GM21381 (cell line): ENCODE results near the gene FARS2.

ENCODE experiments used
- ATAC-seq: cut with Tn5 transposase; IDR thresholded peaks from one replicate; pipeline ENCODE4 v1.9.1; 2021; ENCODE audit warnings: mild to moderate bottlenecking, moderate library complexity; ENCODE audit not compliant: unreplicated experiment

The FARS2 gene

DNA sequence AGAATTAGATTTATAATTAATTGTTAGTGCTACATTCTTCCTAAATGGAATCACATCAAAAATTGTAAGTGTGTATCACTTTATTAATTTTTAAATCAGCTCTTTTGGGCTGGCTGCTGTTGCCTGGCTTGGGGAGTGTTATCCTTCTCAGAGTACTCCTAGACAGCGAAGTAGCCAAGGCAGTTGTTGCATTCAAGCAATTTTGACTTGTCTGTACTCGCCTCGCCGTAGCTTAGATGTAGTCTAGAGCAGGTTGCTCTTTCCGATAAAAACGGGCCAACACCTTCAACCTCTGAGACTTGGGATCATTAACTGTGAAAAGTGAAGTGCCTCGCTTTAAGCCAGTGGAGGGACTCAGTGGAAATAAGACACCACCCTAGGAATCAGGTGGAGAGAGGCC is 151.3 kb downstream of the FARS2 start:
- no peak for ATAC-seq

DNA sequence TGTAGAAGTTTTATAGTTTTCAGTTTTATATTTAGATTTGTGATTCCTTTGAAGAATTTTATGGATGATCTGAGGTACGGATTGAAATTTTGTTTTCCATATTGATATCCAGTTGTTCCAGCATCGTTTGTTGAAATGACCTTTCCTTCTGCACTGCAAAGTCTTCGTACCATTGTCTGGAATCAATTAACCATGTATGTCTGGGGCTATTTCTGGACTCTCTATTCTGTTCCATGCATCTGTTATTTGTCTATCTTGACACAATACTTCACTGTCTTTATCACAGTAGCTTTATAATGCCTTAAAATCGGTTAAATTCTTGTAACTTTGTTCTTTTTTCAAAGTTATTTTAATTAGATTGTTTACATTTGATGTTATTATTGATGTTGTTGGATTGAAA is 154.9 kb downstream of the FARS2 start:
- ATAC-seq, result no peak

DNA sequence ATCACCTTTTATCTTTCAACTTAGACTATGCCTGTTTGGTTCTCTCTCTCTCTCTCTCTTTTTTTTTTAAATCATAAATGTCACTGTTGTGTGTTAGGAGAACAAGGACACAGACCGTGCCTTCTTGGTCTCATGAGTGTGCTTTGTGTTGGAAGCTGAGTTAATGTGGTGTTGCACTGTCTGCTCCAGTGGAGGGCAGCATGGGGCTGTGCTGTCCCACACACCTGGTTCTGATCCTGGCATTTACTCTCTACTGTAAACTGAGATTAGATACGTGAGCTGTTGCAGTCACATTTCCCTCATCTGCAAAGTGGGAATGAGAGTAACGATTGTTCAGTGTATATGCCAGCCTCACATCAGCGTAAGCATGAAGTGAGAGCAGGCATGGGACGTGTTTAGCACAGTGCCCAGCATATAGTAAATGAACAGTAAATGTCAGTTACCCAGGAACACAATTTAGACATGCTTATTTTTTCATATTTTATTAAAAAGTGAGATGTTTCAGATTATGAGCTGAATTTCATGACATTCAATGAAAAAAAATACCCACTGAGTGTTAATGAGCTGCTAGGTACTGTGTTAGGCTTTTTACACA is 161.1 kb downstream of the FARS2 start:
- no peak for ATAC-seq

DNA sequence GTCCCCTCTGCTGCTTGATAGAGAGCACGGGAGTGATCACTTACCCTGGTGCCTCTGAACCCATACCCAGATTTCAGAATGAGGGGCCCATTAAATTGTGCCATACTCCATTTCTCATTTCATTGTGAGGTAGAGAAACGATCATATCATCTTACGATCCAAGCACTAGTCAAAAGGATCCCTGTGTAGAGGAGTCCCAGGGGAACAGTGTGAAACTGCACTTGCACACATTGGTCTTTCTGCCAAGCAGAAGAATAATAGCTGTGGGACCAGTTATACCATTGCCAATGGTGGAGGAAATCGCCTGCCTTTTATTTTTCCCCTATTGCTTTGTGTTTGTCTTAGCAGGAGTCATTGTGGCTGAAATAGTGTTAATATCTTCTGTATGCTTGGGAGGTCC is 161.9 kb downstream of the FARS2 start:
- no peak for ATAC-seq

DNA sequence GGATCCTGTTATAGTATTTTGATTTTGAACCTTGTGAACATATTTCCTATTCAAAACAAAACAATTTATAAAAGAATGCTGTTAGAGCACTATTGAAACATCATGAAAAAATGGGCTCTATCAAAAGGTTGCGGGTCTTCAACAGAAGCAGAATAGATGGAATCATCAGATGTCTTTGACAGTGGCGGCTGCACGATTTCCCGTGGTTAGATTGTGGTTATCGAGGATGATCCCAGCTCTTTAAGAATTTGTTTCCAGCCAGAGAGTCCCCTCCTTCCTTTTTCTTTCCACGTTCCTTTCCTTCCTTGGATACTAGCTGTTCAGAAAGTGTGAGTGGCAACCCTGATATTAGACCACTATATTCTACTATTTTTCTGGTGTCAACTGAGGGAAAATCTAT is 163.4 kb downstream of the FARS2 start:
- ATAC-seq, result no peak

DNA sequence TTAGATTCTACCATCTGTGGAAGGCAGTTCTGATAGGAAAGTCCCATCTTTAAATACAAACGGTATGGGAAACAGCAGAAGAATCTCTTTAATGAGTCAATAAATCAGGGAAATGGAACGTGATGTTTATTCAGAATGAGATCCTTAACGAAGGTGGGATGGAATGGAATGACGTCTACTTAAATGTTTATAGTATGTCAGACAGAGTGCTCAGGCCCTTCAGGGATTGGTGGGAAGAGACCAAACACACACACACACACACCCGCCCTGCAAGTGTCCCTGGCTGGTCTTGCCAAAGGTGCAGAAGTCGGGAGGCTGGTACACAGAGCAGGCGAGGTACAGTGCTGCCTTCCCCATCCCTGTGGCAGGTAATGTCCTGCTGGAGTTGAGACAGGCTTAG is 164.0 kb downstream of the FARS2 start:
- ATAC-seq, result no peak

DNA sequence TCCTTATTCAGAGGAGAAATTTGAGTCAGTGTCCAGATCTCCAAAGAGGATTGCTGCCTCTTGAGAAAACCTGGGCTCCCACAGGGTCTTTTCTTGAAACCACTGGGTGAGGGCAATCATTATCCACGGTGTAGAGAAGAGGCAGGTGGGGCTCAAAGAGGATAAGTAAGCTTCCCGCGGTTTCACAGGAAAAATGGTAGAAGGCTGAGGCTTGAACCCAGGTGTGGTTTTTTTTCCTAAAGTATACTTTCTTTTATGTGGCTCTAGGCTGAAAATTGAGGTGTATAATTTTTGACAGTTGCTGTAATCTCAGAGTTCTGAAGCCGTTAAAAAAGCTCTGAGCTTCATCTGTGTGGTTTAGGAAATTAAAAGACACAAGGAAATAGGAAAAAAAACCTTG is 164.5 kb downstream of the FARS2 start:
- no peak for ATAC-seq

DNA sequence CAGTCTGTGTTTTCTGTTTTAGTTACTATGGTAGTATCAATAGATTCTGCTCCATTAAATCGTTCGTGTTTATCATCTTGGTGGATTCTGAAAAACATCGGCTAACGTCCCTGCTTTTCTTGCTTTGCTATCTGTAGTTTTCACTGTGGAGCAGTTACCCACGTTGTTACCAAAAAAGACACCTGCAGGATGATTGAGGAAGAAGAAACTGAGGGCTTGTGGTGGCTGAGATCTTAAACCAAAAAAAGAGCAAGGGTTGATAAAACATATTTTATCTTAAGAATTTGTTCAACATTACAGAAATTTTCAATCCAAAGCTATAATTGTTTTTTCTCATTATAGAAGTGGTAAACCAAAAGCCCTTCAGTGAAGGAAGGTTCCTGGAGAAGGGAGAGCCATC is 166.3 kb downstream of the FARS2 start:
- no peak for ATAC-seq

DNA sequence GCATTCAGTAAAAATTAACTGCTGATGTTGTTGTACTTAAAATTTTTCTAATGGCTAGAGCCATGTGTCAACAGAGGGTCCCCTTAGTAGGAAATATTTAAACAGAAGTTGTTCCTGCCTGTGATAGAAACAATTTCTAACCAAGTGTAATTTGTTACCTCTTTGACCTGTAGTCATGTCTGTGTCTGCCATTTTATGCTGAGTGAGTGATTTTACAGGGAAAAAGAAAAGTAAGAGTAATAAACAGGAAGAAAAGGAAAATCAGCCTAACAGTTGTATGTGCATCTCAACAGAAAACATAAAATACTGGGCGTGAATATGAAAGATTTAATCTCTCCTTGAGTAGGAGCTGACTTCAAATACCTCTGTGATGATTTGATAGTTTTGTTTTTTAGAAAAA is 172.0 kb downstream of the FARS2 start:
- no peak for ATAC-seq

DNA sequence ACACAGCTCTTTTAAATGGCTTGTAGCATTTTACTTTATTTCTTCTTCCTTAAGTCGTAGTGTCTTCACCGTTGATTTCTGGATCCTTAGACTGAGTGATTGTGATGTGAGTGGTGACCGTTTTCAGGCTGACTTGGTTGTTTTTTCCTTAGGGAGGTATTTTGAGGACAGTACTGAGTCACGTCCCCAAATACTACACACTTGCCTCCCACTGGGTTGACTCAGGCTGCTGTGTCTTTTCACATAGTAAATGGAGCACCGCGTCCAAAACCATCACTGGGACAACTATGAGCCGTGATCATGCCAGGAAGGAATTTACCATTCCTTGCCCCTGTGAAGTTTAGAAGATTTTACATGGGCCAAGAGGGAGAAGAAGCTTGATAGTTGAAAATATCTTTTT is 174.1 kb downstream of the FARS2 start:
- ATAC-seq, result no peak

DNA sequence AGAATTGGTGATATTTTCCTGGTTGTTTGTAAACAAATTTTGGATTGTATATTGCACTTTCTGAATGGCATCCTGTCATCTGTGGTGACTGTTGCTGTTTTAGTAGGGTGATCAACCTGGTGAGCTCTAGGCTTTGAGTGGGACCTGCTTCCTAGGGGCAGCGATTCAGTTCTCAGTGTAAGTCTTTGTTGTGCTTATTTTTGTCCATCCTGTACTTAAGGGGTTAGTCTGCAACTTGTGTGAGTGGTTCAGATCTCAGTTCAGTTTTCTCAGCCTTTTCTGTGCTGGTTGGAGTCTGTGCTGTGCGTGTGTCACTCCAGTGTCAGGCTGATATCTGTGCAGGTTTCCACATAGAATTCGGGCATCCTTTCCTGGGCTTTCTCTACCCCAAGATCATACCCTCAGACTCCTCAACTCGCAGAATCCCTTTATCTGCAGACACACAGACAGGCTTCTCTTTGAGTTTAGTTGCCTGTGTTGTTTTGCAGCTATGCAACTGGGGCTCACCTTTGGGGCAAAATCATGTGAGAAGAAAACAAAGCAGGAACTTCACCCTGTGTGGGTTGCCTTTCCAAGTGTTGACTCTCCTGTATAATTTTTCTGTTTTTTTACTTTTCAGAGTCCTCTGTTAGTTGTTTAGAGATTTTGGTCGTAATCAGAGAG is 177.7 kb downstream of the FARS2 start:
- no peak for ATAC-seq

DNA sequence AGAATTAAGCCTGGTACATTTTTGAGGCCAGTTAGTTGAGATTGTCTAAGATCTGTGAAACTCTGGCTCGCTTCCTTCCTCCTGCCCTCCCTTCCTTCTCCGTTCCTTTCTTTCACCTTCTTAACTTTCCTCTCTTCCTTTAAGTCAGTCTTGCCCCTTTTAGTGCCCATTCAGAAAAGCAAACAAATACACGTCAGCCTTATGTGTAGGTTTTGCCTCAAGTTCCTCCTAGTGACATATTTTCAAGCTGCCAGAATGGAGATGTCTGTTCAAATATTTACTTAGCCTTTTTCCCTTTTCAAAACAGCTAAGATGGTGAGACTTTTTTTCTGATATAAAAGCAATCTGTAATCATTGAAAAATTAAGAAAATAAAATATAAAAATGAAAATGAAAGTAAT is 178.4 kb downstream of the FARS2 start:
- ATAC-seq, result no peak

DNA sequence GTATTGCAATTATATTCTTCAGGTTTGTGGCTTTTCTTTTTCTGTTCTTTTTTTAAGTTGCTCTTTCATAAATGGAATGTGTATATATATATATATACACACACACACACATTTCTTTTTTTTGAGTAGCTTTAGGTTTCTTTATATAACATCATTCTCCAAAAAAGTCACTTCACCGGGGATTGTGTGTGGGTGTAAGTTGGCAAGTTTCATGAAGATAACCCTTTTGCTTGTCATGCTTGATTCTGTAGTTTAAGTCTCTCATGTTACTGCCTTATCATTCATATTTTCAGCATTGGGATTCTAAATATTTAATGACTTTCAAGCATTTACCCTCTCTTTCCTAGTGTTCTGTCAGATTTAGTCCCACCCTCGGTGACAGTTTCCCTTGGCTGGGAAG is 181.0 kb downstream of the FARS2 start:
- no peak for ATAC-seq

DNA sequence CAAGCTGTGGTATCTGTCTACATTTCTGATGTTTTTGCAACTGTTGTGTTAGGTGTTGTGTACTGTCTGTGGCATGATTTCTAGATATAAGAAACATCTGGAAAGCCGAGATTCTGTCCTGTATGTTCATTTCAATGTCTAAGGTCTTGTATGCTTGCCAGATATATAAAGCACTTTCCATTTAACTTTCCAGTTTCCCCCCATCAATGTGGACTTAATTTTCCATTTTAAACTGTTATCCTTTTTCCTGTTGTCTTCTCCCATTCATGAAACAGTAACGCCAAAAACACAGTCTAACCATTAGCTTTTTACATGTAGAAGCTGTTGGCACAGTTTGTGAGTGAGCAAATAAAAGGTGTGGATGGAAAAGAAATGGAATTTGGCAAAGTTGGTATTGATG is 181.6 kb downstream of the FARS2 start:
- ATAC-seq, result no peak

DNA sequence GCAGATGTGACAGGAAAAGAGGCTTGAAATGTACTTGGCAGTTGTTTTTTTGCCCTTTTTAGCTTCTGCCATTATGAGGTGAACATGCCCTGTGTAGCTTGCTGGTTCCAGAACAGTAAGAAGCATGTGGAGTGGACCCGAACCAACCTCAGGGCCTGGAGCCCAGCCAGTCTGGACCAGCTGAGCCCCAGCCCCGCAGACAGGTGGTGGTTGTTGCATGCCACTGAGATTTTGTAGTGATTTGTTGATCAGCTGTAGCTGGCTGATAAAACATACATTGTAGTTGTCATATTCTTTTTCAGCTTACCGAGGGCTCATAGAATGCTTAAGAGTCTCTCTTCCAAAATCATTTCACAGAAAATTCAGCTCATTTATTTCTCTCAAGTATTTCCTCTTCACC is 182.2 kb downstream of the FARS2 start:
- no peak for ATAC-seq

DNA sequence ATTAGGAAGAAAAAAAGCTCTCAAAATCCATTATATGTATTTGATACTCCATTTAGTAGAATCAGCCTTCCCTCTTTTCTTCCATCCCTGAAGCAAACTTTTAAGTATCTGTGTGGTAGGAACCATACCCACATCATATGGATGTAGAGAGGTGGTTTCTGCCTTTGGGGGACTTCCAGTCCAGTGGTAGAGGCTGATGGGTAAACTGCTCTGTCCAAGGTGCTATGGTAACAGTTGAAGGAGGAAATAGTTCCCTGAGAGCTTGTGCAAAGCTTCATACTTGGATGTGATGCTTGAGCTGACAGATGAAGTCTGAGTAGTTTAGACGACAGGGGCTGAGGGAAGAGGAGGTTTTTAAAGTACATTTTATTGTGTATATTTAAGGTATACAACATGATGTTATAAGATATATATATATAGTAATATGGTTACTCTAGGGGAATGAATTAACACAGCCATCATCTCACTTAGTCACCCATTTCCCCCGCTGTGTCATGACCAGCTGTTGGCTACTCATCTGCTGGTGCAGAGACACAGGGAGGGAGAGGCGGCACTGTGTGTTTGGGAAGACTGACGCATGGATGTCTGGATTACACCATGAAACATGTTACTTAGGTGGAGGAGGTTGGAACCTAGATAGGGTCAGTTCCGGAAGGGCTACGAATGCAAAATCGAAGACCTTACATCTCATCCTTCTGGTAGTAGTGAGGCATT is 185.2 kb downstream of the FARS2 start:
- ATAC-seq, result no peak

DNA sequence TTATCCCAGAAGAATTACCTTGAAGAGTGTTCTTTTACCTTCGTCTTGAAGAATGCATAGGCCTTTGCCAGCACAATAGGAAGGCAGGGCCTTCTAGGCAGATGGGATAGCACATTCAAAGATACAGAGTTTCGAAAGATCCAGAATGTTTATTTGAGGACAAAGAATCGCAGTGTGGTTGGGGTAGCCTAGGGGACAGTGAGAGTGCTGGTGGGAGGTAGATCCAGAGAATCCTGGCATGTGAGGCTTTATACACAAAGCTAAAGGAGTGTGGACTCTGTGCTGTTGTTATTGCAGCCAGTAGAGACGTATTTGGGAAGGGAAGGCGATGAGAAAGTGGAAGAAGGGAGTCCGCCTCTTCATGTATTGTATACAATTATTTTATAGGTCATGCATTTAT is 186.6 kb downstream of the FARS2 start:
- no peak for ATAC-seq

DNA sequence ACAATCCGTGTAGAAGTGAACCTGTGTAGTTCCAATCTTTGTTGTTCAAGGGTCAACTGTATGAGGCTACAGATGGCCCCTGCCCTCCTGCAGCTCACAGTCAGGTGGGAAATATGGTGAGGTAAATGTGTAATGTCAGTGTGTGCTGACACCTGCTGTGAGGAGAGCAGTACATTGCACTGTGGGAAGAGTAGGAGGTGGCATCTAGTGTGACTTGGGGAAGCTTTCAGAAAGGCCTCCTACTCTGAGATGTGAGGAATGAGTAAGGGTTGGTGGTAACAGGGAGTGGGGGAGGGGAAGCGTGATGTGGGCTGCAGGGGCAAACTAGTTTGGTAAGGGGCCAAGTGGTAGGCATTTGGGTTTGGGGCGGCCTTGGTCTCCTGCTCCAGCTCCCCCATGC is 188.8 kb downstream of the FARS2 start:
- ATAC-seq, result no peak

DNA sequence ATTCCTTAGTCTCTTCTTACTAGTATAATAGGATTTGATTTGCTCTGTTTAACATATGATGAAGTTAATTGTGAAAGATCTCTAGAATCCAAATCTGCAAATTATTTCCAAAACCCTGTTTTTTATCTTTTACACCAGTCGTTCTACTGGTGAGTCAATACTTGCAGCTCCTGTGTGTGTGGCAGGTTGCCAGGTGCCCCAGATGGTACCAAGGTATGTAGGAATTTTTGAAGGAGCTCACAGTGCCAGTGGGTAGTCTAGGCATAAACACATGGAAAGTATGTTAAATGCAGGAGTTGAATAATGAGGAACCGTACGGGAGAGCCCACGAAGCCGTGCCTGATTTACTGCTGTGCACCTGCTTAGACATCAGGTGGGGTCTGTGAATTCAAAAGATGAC is 192.2 kb downstream of the FARS2 start:
- ATAC-seq, result no peak

DNA sequence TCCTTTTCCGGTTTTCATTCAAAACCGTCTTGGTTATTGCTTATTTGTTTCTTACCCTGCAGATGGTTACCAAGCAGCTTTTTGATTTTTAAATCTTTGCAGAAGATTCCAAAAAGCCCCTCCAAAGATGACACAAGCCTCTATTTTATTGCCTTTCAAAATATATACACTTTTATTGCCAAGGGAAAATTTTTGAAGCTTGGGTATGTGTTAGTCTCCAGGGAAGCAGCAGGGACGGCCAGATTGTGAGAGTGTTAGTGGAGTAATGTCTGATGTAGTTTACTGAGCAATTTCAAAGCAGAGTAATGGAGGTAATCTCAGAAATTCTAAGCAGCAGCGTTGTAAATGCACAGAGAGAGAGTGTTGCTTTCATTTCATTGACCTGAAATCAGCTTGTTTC is 193.8 kb downstream of the FARS2 start:
- no peak for ATAC-seq

DNA sequence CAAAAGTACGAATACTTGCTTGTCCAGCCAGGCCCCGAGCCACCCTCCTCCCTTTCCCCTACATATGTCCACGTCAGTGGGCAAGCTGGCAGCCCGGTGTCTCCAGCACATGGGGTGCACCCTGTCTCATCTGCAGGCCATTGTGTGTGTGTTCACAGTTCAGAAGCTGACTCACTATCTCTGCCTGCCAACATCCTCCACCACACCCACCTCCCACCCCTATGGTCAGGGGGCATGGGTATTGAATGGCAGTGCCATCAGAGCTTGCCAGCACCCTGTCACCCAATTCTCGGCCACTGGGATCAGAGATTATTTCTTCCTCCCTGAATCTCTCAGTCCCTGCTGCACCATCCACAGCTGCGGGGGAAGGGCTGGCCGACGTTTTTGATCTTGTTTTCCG is 195.7 kb downstream of the FARS2 start:
- no peak for ATAC-seq

DNA sequence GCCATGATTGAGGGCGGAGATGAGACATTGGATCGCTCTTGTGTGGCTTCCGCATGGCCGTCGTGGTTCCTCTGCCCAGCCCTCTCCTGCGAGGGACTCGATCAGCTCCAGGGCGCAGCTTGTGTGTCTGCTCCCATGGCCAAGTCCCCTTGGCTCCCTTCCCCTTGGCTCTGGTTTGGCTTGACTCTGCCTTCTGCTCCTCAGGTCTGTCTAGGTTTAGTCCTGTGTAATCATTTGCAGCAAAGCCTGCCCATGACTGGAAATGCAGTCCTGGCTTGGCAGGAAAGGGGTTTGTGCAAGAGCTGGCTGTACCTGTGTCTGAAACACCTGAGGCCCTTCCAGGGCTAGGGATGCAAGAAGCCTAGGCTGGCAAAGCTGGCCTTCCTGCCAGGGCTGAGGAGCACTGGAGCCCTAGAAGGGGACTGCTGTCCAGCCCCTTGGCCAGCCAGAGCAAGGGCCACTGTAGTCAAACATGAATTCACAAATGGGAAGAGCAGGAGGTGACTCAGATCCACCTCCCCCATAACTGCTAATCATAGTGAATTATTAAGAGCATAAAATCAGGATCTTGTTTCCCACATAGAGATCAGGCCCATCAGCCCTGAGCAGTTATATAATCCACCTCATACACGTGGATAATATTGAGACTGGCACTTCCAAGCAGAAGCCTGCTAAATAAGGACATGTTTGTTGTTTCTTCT is 196.8 kb downstream of the FARS2 start:
- no peak for ATAC-seq
